AG04449 (cell line): Measurements from ENCODE around the gene MTUS2.

Experiments used
- CTCF ChIA-PET: fragments of 350-600 bp; formaldehyde crosslinking; extraction: SDS; loops from one replicate; lab custom pipeline; 2021; ENCODE audit warnings: antibody characterized with exemption; lab: Yijun Ruan, JAX
- POLR2A ChIA-PET: fragments of 400-600, 350-600 bp; formaldehyde crosslinking; extraction: SDS; loops from one replicate; lab custom pipeline; 2020; ENCODE audit warnings: antibody characterized with exemption, inconsistent platforms; lab: Yijun Ruan, JAX
- DNase-seq: peaks from one replicate; pipeline ENCODE4 v3.0.0-alpha.2; 2010; ENCODE audit warnings: low read depth, low spot score
- H3K4me3 ChIP-seq: 2 replicates; pipeline ENCODE4 v1.5.1; 2011; ENCODE audit warnings: low read depth, mild to moderate bottlenecking, control low read depth, low read length
- CTCF ChIP-seq: IDR thresholded peaks from one replicate; pipeline ENCODE4 v1.5.1; 2011; ENCODE audit warnings: mild to moderate bottlenecking, moderate library complexity, low read length, control low read depth, inconsistent platforms; ENCODE audit not compliant: insufficient read depth; ENCODE audit errors: missing control alignments

The MTUS2 gene

GRCh38 chr13:29266756-29267733 is 446.9 kb downstream of the MTUS2 start:
- CTCF ChIA-PET, result no interaction called here
- TF ChIP-seq CTCF, result no peak
- DNase-seq, result no peak
- POLR2A ChIA-PET, result no interaction called here
- no peak overlapping the region for H3K4me3 ChIP-seq

- ChIA-PET POLR2A (no interaction called here), CTCF (no interaction called here)
- no peak overlapping the region for H3K4me3 ChIP-seq
- DNase-seq, result no peak
- TF ChIP-seq CTCF, result no peak
These were observed 450.3 kb downstream of the MTUS2 start for GRCh38 chr13:29270271-29270985.

- no peak for TF ChIP-seq CTCF
- ChIA-PET POLR2A (no interaction called here), CTCF (no interaction called here)
- no peak for DNase-seq
- H3K4me3 ChIP-seq, result no peak overlapping the region
These were observed 451.5 kb downstream of the MTUS2 start for GRCh38 chr13:29271606-29272005.

- POLR2A ChIA-PET, result no interaction called here
These were observed 459.5 kb downstream of the MTUS2 start for GRCh38 chr13:29279356-29280254.

GRCh38 chr13:29281932-29282495 is 461.9 kb downstream of the MTUS2 start:
- no peak overlapping the region for H3K4me3 ChIP-seq
- POLR2A ChIA-PET, result no interaction called here
- CTCF ChIA-PET, result no interaction called here
- no peak for TF ChIP-seq CTCF
- no peak for DNase-seq

More at GRCh38 chr13:29279356-29280254, 459.5 kb downstream of the MTUS2 start:
- TF ChIP-seq CTCF, result no peak
- DNase-seq, result no peak
- no peak overlapping the region for H3K4me3 ChIP-seq
- CTCF ChIA-PET, result no interaction called here
